ENCODE results near the gene TSSK6.

Gene TSSK6

GRCh38 chr19:19502808-19503602 is 12.3 kb downstream of the TSSK6 start:
- no peak for DNase-seq

- no peak for DNase-seq
Measured at GRCh38 chr19:19502281-19502680, 13.1 kb downstream of the TSSK6 start.

- no peak for DNase-seq
Measured at GRCh38 chr19:19501798-19502197, 13.6 kb downstream of the TSSK6 start.

GRCh38 chr19:19500975-19501644 is 14.2 kb downstream of the TSSK6 start:
- DNase-seq, result no peak

GRCh38 chr19:19499272-19499995 is 15.9 kb downstream of the TSSK6 start:
- no peak for DNase-seq

- DNase-seq, result no peak
Measured at GRCh38 chr19:19498255-19498991, 16.9 kb downstream of the TSSK6 start.

- no peak for DNase-seq
Measured at GRCh38 chr19:19495614-19496603, 19.4 kb downstream of the TSSK6 start.

- no peak for DNase-seq
Measured at GRCh38 chr19:19493841-19494546, 21.4 kb downstream of the TSSK6 start.

- no peak for DNase-seq
Measured at GRCh38 chr19:19492026-19492610, 23.2 kb downstream of the TSSK6 start.

GRCh38 chr19:19491321-19492025 is 23.9 kb downstream of the TSSK6 start:
- no peak for DNase-seq

- peak; percentile 89 for DNase-seq
Measured at GRCh38 chr19:19490214-19490968, 25.0 kb downstream of the TSSK6 start.

GRCh38 chr19:19489804-19490204 is 25.5 kb downstream of the TSSK6 start:
- no peak for DNase-seq

- peak; percentile 80 for DNase-seq
Measured at GRCh38 chr19:19488875-19489690, 26.3 kb downstream of the TSSK6 start.

GRCh38 chr19:19487950-19488874 is 27.1 kb downstream of the TSSK6 start:
- DNase-seq, result no peak

- no peak for DNase-seq
Measured at GRCh38 chr19:19487077-19487949, 28.0 kb downstream of the TSSK6 start.

Data from right forelimb (tissue), 1 donor.